GM21786 (cell line): ENCODE data around the gene HMG20B.
"Not testable (repeated sequence)": the region's sequence is repeated elsewhere in the genome, so short reads cannot be mapped to it uniquely, and the experiment has no call there.

Experiments used
- ATAC-seq: cut with Tn5 transposase; IDR thresholded peaks from one replicate; pipeline ENCODE4 v1.9.1; 2021; ENCODE audit not compliant: unreplicated experiment

The HMG20B gene

DNA sequence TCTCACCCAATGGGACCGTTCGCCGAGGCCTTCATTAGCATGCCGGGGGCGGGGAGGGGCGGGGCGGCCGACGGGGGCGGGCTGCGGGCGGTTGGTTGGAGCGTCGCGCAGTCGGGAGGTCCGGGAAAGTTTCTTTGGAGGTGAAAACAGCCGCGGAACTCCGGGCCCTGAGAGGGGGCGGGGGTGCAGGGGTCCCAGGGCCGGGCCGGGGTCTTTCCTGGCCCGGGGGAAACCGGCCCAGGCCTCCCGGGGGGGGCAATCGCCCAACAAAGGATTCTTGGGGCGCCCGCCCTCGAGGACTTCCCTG lies at the start of gene HMG20B:
HMG20B (plus strand) TSS at position 90 of the 307 bp plus-strand sequence. CDS start 366 bp downstream, outside the sequence.
- no peak for ATAC-seq

DNA sequence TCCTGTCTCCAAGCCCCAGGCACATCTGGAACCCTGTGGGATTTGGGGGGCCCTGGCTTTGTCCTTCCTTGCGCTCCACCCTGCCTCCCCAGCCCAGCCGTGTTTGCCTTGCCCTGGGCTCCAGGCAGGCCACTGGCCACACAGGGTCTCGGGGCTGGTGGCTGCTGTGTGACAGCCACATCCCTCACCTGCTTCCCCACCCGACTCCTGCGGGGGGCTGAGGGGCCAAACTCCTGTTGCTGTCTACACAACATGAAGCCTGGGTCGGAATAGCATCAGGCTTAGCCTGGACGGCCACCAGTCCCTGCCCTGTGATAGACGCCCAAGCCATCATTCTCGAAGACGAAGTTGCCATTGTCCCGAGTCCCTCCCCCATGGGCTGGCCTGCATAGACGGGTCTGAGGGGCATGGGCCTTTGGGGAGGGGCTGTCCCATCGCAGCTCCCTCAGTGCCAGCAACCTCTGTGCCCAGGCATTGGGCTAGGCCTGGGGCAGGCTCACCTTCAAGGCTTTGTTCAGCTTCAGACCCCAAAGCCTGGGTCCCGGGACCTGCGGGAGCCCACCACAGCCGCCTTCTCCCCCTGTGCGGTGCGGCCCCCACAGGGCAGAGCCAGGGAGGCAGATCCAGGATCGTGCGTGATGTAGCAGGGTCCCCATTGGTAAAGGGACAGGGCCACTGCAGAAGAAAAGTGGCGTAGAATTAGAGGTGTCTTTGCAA lies 49.2 kb upstream of the HMG20B start:
- no peak for ATAC-seq

DNA sequence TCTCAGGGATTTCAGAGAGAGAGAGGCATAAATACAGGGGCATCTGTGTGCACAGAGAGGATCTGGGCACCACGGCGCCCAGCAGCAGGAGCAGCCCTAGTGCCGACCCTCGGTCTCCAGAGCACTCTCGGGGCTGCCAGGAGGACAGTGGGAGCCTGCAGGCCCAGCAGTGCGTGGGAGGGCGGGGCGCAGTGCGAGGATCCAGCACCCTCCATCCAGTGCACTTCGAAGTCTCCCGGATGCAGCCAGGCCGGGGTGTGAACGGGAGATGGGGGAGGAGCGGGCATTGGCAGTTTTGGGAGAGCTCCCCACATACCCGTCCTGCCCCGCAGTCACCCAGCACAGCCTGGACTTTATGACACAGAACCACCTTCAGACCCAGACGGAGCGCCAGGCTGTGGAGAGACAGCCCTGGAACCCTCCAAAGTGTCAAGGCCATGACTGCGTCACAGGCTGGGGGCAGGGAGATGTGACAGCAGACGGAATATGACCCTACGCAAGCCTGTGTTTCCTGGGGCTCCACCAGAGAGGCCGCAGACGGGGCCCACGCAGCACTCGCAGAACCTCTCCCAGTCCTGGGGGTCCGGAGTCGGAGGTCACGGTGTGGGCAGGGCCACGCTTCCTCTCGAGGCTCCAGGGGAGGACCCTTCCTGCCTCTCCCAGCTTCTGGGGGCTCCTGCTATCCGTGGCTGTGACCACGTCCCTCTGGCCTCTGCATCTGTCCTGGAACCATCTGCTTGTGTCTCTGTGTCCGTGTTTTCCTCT lies 48.5 kb upstream of the HMG20B start:
- no peak for ATAC-seq

DNA sequence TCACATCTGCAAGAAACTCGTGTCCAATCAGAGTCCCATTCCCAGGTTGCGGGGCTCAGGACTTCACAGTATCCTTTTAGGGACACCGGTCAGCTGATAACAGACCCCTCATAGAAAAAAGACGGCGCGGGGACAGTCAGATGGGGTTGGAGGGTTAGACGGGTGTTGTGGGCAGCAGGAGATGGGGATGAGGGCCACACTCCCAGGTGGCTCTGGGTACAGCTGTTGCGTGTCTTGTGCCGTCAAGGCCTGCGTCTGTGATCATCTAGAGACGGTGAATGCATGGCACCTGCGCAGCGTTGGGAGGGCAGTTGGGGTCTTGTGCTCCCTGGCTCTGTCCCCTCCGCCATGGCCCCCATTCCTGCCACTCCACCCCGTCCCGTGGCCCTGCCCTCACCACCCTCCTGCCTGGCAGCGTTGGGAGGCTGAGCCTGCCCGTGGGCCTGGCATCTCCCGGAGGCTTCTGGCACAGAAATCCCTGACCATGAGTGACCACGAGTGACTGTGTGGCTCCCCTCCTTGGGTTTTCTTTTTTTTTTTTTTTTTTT lies 47.8 kb upstream of the HMG20B start:
- ATAC-seq: no peak

DNA sequence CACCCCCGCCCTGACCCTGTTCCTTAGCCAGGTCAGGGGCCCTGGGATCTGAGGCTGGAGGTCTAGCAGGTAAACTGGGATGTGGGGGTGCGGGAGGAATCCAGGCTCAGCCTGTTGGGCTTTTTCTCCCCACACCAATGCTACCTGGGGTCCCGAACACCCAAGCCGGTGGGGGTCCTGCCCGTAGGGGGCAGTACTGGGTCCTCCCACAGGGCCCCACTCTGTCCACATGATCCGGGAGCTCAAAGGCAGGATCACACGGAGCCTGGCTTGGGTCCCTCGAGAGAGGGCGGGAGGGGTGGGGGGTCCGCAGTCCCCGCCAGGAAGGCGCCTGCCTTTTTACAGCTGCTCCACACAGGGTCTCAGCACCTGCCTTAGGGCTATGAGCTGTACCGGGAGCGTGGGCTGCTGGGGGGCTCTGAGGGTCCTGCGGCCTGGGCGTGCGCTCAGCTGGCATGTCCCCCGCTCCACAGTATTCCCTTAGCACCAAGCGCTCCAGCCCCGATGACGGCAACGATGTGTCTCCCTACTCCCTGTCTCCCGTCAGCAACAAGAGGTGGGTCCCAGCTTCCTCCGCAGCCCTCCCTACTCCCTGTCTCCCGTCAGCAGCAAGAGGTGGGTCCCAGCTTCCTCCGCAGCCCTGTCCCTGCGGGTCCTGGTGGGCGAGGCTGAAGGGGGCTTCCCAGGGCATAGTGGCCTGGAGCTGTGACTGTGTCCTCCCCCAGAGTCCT lies 46.1 kb upstream of the HMG20B start:
- ATAC-seq: no peak

DNA sequence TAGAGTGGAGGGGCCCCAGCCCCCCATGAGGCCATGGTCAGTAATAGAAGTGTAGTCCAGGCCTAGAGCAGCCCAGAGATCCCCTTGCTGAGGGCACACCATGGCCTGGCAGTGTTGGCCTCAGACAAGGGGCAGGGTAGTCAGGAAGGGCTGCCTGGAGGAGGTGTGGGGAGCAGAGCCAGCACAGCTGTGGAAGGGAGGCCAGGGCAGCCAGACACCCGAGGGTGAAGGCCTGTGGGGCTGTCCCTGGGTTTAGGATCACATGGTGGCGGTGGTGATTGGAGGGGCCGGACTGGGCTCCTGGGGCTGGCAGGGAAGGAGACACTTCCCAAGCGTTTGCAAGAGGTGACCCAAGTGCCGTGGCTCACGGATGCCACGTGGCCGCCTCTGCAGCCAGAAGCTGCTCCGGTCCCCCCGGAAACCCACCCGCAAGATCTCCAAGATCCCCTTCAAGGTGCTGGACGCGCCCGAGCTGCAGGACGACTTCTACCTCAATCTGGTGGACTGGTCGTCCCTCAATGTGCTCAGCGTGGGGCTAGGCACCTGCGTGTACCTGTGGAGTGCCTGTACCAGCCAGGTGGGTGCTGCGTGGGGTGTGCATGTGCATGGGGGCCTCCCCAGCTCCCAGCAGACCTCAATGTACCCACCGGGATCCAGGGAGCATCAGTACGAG lies 45.4 kb upstream of the HMG20B start:
- no peak for ATAC-seq

DNA sequence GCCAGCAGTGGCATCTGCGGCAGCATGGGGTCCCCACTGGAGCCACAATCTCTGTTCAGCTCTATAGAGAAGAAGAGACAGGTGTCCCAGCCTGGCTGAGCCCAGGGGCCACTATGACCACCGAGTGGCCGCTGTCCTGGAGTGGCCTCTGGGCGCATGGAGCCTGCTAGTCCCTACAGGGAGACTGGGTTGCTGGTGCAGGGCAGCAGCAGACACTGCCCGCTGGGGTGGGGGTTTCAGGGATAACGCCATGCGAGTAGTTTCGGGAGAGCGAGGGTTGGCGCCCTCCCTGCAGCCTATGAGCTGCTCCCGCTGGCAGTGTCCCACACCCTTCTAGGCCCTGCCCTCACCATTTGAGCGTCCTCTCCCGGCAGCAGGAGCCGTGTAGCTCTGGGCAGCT lies 44.7 kb upstream of the HMG20B start:
- no peak for ATAC-seq

DNA sequence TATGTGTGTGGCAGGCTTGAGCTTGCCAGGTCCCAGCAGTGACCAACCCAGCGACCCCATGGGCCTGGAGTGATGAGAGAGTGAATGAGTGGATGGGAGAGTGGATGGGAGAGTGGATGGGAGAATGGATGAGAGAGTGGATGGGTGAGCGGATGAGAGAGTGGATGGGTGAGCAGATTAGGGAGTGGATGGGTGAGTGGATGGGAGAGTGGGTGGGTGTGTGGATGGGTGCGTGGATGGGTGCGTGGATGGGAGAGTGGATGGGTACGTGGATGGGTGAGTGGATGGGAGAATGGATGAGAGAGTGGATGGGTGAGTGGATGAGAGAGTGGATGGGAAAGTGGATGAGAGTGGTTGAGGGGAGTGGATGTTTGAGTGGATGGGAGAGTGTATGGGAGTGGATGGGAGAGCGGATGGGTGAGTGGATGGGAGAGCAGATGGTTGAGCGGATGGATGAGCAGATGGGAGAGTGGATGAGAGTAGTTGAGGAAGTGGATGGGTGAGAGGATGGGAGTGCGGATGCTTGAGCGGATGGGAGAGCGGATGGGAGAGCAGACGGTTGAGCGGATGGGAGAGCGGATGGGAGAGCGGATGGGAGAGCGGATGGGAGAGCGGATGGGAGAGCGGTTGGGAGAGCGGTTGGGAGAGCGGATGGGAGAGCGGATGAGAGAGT lies 44.1 kb upstream of the HMG20B start:
- no peak for ATAC-seq

DNA sequence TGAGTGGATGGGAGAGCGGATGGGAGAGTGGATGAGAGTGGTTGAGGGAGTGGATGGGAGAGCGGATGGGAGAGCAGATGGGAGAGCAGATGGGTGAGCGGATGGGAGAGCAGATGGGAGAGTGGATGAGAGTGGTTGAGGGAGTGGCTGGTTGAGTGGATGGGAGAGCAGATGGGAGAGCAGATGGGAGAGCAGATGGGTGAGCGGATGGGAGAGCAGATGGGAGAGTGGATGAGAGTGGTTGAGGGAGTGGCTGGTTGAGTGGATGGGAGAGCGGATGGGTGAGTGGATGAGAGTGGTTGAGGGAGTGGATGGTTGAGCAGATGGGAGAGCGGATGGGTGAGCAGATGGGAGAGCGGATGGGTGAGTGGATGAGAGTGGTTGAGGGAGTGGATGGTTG lies 43.4 kb upstream of the HMG20B start:
- ATAC-seq: not testable (repeated sequence)

DNA sequence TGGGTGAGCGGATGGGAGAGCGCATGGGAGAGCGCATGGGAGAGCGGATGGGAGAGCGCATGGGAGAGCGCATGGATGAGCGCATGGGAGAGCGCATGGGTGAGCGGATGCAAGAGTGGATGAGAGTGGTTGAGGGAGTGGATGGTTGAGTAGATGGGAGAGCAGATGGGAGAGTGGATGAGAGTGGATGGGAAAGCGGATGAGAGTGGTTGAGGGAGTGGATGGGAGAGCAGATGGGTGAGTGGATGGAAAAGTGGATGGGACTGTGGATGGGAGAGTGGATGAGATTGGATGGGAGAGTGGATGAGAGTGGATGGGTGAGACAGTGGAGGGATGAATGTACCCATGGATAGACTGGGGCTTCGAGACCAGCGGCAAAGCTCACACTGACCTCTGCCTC lies 42.4 kb upstream of the HMG20B start:
- ATAC-seq: no peak

DNA sequence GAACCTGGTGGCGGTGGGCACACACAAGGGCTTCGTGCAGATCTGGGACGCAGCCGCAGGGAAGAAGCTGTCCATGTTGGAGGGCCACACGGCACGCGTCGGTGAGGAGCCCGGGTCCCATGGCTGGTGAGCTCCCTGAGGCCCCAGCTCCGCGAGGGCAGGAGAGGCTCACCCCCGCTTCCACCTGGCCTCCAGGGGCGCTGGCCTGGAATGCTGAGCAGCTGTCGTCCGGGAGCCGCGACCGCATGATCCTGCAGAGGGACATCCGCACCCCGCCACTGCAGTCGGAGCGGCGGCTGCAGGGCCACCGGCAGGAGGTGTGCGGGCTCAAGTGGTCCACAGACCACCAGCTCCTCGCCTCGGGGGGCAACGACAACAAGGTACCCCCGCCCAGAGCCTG lies 41.0 kb upstream of the HMG20B start:
- no peak for ATAC-seq

DNA sequence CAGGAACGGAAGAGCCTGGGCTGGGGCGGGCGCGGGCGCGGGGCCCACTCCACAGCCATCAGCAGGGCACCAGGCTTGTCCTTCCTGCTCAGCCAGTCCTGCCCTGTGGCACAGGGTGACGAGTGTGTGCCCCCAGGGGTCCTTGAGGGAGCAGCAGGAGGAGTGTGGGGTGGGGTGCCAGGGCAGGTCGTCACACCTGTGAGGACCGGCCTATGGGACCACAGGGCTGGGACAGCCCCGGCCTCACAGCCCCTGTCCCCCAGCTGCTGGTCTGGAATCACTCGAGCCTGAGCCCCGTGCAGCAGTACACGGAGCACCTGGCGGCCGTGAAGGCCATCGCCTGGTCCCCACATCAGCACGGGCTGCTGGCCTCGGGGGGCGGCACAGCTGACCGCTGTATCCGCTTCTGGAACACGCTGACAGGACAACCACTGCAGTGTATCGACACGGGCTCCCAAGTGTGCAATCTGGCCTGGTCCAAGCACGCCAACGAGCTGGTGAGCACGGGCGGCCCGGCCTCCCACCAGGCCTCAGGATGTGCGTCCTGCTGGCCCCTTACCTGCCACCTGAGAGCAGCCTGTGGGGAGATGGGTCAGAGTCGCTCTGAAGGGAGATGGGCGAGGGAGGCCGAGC lies 40.5 kb upstream of the HMG20B start:
- no peak for ATAC-seq

DNA sequence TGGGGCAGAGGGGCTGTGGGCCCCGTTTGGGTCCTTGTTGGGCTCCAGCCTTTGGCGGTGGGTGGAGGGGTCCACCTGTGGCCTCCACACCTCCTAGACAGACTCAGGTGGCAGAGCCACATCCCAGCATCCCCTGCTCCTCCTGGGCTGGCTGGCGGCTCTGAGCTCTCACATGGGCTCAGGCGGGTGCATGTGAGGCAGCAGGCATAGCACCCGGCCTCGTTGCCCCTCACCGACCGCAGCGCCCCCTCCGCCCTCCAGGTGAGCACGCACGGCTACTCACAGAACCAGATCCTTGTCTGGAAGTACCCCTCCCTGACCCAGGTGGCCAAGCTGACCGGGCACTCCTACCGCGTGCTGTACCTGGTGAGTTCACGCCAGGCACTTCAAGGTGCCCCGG lies 39.7 kb upstream of the HMG20B start:
- ATAC-seq: no peak

DNA sequence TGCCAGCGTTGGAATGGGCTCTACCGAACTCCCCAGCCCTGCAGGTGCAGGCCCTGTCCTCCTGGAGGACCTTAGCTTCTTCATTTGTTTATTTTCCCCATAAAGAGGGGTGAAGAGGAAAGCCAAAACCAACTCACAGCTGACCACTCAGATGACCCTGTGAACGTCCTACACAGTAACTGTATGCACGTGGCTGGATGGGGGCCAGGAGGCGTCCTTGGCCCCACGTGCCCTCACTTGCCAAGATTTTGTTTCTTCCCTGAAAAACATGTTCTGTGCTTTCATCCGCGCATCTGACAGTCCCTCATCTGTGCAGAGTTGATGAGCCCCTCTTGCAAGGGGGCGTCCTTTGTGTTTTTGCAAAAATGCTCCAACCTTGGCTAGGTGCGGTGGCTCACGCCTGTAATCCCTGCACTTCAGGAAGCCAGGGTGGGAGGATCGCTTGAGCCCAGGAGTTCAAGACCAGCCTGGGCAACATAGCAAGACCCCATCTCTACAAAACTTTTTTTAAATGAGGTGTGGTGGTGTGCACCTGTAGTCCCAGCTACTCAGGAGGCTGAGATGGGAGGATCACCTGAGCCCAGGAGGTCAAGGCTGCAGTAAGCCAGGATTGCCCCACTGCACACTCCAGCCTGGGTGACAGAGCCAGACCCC lies 39.1 kb upstream of the HMG20B start:
- ATAC-seq: no peak

DNA sequence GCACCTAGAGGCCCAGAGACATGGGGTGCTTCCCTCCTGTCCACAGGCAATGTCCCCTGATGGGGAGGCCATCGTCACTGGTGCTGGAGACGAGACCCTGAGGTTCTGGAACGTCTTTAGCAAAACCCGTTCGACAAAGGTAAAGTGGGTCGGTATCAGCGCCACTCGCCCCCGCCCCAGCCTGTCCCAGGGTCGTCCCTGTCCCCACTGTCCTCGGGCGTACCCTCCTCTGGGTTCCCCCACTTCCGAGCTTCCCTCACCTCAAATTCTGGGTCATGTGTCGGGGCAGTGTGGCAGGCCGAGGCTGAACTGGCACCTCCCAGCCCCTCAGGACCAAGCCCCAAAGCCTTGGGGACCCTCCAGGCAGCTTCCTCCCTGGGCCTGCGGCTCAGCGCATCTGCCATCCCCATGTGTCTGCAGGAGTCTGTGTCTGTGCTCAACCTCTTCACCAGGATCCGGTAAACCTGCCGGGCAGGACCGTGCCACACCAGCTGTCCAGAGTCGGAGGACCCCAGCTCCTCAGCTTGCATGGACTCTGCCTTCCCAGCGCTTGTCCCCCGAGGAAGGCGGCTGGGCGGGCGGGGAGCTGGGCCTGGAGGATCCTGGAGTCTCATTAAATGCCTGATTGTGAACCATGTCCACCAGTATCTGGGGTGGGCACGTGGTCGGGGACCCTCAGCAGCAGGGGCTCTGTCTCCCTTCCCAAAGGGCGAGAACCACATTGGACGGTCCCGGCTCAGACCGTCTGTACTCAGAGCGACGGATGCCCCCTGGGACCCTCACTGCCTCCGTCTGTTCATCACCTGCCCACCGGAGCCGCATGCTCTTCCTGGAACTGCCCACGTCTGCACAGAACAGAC lies 38.1 kb upstream of the HMG20B start:
- ATAC-seq: no peak

DNA sequence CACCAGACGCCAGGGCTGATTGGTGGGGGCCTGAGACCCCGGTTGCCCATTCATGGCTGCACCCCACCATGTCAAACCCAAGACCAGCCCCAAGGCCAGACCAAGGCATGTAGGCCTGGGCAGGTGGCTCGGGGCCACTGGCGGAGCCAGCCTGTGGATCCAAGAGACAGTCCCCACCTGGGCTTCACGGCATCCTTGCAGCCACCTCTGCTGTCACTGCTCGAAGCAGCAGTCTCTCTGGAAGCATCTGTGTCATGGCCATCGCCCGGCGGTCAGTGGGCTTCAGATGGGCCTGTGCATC lies 37.6 kb upstream of the HMG20B start:
- ATAC-seq: no peak

DNA sequence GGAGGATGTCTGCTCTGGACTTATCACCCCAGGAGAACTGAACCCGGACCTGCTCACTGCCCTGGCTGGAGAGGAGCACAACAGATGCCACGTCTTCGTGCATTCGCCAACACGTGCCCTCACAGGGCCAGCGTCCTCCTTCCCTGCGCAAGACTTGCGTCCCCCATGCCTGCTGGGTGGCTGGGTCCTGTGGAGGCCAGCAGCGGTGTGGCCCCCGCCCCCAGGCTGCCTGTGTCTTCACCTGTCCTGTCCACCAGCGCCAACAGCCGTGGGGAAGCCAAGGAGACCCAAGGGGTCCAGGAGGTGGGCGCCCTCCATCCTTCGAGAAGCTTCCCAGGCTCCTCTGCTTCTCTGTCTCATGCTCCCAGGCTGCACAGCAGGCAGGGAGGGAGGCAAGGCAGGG lies 37.2 kb upstream of the HMG20B start:
- no peak for ATAC-seq

DNA sequence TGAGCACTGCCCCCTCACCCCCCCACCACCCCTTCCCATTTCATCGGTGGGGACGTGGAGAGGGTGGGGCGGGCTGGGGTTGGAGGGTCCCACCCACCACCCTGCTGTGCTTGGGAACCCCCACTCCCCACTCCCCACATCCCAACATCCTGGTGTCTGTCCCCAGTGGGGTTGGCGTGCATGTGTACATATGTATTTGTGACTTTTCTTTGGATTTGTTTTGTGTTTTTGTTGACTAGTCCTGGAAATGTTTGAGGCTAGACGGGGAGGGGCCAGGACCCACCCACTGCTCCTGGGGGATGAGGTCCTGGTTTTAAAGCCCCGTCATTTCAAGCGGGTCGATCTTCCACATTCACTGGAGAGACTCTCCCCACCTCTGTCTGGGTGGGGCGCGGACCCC lies 36.8 kb upstream of the HMG20B start:
- no peak for ATAC-seq
